ENCODE data around the gene MSRB3.

- TF ChIP-seq CTCF (conservative IDR thresholded peaks at IDR 0.05; ENCODE audit: low read depth, low read length), result no peak
- TF ChIP-seq BHLHE40 (IDR thresholded peaks at IDR 0.05; ENCODE audit: low read depth, low read length), result no peak
- no peak for TF ChIP-seq MAFK (IDR thresholded peaks at IDR 0.05; ENCODE audit: low read depth, low read length)
- no peak for TF ChIP-seq FOS (IDR thresholded peaks at IDR 0.05; ENCODE audit: low read depth, low read length)
These were observed 131.2 kb downstream of the MSRB3 start for GRCh38 chr12:65409726-65410125.

Data from IMR-90 (cell line).